OCI-M2 (cell line): Measurements from ENCODE around the gene SLC26A3.
A peak's percentile ranks its signal among the peaks of the same experiment; 100 is the strongest.
"Not testable (repeated sequence)": the region's sequence is repeated elsewhere in the genome, so short reads cannot be mapped to it uniquely, and the experiment has no call there.

ENCODE experiments used
- DNase-seq: peaks from one replicate; lab custom pipeline; 2025; ENCODE audit not compliant: unreplicated experiment; lab: John Stamatoyannopoulos, UW

The SLC26A3 gene

GRCh38 chr7:107803009-107803610 lies at the start of gene SLC26A3:
TSS of gene SLC26A3 (minus strand) at chr7:107803223. CDS start at chr7:107794509, 8,714 bp downstream.
- DNase-seq = no peak

- DNase-seq = no peak
These were observed 47.6 kb upstream of the SLC26A3 start for GRCh38 chr7:107850643-107851042.

GRCh38 chr7:107850216-107850615 lies 47.2 kb upstream of the SLC26A3 start:
- no peak for DNase-seq

- DNase-seq = not testable (repeated sequence)
These were observed 45.2 kb upstream of the SLC26A3 start for GRCh38 chr7:107848211-107848610.

GRCh38 chr7:107847836-107848175 lies 44.8 kb upstream of the SLC26A3 start:
- DNase-seq = not testable (repeated sequence)

GRCh38 chr7:107847168-107847835 lies 44.3 kb upstream of the SLC26A3 start:
- no peak for DNase-seq

- no peak for DNase-seq
These were observed 43.3 kb upstream of the SLC26A3 start for GRCh38 chr7:107846324-107846723.

GRCh38 chr7:107843184-107843583 lies 40.2 kb upstream of the SLC26A3 start:
- DNase-seq = no peak

GRCh38 chr7:107842213-107842612 lies 39.2 kb upstream of the SLC26A3 start:
- no peak for DNase-seq

GRCh38 chr7:107838816-107839565 lies 36.0 kb upstream of the SLC26A3 start:
- no peak for DNase-seq

GRCh38 chr7:107838024-107838601 lies 35.1 kb upstream of the SLC26A3 start:
- no peak for DNase-seq

- DNase-seq = no peak
These were observed 34.1 kb upstream of the SLC26A3 start for GRCh38 chr7:107837145-107837512.

GRCh38 chr7:107836237-107837144 lies 33.5 kb upstream of the SLC26A3 start:
- DNase-seq = peak; percentile 37

- DNase-seq = no peak
These were observed 31.4 kb upstream of the SLC26A3 start for GRCh38 chr7:107834401-107834800.

GRCh38 chr7:107833684-107834106 lies 30.7 kb upstream of the SLC26A3 start:
- DNase-seq = no peak

- no peak for DNase-seq
These were observed 27.4 kb upstream of the SLC26A3 start for GRCh38 chr7:107830420-107830819.

- no peak for DNase-seq
These were observed 25.5 kb upstream of the SLC26A3 start for GRCh38 chr7:107828540-107828939.

GRCh38 chr7:107827501-107827900 lies 24.5 kb upstream of the SLC26A3 start:
- no peak for DNase-seq

GRCh38 chr7:107826451-107826850 lies 23.4 kb upstream of the SLC26A3 start:
- no peak for DNase-seq

GRCh38 chr7:107824858-107825257 lies 21.8 kb upstream of the SLC26A3 start:
- DNase-seq = no peak

GRCh38 chr7:107818622-107819021 lies 15.6 kb upstream of the SLC26A3 start:
- no peak for DNase-seq
